H7 (cell line): ENCODE results near the gene LRP2. TPM values are rescaled to one million over a fixed set of nuclear protein-coding genes. Genes with fewer than 3 reads are reported as not detected.

Source experiments
- DNase-seq: peaks from one replicate; pipeline ENCODE4 v3.0.0; 2012
- H3K27me3 ChIP-seq: 2 replicates; pipeline ENCODE4 v1.6.0; 2011; ENCODE audit warnings: mild to moderate bottlenecking, low read length; ENCODE audit not compliant: control insufficient read depth, insufficient read depth
- H3K36me3 ChIP-seq: replicated peaks from 2 replicates; pipeline ENCODE4 v1.5.1; 2011; ENCODE audit warnings: low read length; ENCODE audit not compliant: control insufficient read depth, insufficient read depth
- H3K4me3 ChIP-seq: 2 replicates; pipeline ENCODE4 v1.5.1; 2011; ENCODE audit warnings: low read depth, mild to moderate bottlenecking, control low read depth, low read length, moderate library complexity; ENCODE audit not compliant: insufficient read depth
- total RNA-seq: library from RNA; depleted of rRNA; stranded (reverse); fragments of >200 nt; shearing (Covaris generic); gene quantifications from 2 replicates; pipeline ENCODE4 v1.2.3, GENCODE V29; 2014

The LRP2 gene
- total RNA-seq, 1 experiment from 2014 or later = 1.1 TPM

DNA sequence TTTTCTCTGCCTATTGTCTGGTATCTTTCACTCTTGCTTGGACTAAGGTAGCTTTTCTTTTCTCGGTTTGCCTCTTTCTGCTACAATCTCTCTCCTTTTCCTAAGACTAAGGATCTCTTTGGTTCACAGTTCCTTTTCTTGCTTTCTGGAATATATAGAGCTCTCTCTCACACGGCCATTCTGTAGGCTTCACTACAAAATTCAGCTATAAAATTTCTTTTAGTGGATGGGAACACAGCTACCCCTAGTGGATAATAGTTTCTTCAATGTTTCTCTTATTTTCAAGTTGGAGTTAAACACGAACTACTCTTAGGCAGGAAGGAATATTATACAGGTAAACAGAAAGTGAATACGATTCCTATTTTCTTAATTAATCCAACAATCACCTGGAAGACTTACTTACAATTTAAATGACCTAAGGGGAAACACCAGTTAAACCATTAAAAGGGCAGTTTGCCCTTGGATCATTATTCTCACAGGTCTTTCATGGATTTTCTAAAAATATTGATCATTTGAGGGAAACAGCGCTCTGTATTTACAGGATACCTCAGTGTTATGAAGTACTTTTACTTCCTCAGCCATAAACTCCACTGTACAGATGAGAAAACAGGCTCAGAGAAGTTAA, 140.5 kb downstream of the LRP2 start:
- H3K27me3 ChIP-seq = no peaks in the 10 kb centered on the region
- H3K4me3 ChIP-seq = no peak overlapping the region
- DNase-seq = peak; percentile 15
- H3K36me3 ChIP-seq = no peaks in the 10 kb centered on the region

DNA sequence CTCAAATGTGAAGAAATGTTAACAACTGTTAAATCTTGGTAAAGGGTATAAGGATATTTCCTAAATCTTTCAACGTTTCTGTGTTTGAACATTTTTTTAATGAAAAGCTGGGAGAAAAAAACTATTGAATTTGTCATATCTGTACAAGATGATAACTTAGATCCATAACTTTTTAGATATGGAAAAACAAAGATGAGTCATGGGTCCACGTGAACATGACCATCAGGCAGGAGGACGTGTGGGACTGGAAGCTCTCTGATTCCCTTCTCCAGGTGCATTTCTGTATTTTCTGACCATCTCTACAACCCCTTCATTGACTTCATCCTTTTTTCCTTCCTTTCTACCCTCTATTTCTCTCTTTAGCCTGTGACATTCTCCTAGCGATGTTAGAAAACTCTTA, 151.4 kb downstream of the LRP2 start:
- Histone ChIP-seq H3K36me3 (no peaks in the 10 kb centered on the region), H3K27me3 (no peaks in the 10 kb centered on the region), H3K4me3 (no peak overlapping the region)
- DNase-seq = no peak

DNA sequence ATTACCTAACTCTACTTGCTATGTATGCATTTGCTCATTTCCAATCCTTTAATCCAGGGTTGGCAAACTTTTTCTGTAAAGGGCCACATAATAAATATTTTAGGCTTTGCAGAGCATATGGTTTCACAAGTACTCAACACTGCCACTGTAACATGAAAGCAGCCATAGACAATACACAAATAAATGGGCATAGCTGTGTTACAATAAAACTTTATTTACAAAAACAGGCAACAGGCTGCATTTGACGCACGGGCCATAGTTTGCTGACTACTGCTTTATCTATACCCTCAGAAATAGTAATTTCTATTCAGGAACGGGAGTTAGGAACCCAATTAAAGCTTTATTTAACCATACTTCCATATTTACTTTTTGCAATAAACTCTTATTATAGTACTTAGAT, 154.3 kb downstream of the LRP2 start:
- Histone ChIP-seq H3K36me3 (no peaks in the 10 kb centered on the region), H3K4me3 (no peak overlapping the region), H3K27me3 (no peaks in the 10 kb centered on the region)
- no peak for DNase-seq

DNA sequence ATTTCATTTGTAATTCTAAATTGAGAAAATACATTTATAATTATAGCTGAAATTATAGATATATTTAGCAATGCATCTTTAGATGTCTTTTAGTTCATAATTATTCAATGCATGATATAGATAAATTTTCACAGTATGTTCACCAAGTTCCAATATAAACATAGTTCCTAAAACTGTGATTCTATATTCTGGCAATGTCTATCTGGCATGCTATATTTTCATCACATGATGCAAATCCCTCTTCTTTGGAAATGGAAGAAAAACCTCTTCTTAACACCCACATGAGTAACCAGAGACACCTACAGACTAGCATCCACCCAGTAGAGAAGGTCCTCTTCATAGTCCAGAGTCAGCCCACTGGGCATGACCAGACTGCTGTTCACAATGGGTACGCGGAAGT, 157.2 kb downstream of the LRP2 start:
- no peaks in the 10 kb centered on the region for H3K27me3 ChIP-seq
- no peak overlapping the region for H3K4me3 ChIP-seq
- no peaks in the 10 kb centered on the region for H3K36me3 ChIP-seq
- DNase-seq = no peak

DNA sequence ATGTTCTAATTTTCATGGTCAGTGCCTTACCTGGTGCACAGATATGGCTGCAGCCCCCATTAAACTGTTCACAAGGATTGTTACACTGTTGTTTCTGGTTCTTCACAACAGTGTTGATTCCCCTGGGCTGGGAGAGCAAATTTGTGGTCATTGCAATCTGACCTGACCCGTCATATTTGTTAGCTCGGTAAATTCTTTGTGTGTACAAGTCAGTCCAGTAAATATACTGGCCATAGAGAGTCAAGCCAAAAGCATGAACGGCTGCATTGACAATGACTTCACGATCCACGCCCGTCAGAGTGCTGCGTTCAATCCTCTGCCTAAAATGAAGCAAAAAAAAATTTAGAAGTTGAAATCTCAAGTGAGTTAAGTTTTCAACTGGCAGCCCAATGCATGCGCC, 158.4 kb downstream of the LRP2 start:
- no peak overlapping the region for H3K4me3 ChIP-seq

DNA sequence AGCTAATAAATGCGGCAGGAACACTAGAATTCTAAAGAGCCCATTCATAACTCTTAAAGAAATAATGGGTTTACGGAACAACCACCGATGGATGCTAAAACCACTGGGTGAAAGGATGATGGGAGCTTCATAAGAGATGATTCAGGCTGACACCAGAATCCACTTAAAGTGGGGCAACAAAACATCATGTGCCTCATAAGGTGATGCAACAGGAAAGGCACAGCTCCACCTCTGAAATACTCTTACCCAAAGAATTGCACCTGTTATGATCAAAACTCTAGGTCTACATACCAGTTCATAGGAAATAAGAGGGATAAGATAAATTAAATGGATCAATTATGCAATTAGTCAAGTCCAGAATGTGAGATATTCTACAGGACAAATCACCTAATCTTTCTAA, 161.6 kb downstream of the LRP2 start:
- DNase-seq = no peak
- H3K27me3 ChIP-seq = no peaks in the 10 kb centered on the region
- no peaks in the 10 kb centered on the region for H3K36me3 ChIP-seq
- H3K4me3 ChIP-seq = no peak overlapping the region

More for the DNA sequence above, 158.4 kb downstream of the LRP2 start:
- DNase-seq = no peak
- Histone ChIP-seq H3K27me3 (no peaks in the 10 kb centered on the region), H3K36me3 (no peaks in the 10 kb centered on the region)

GRCh38 chr2:169193618-169194017, 168.7 kb downstream of the LRP2 start:
- DNase-seq = no peak
- no peaks in the 10 kb centered on the region for H3K36me3 ChIP-seq
- no peak overlapping the region for H3K4me3 ChIP-seq
- H3K27me3 ChIP-seq = no peaks in the 10 kb centered on the region

- Histone ChIP-seq H3K27me3 (no peaks in the 10 kb centered on the region), H3K4me3 (no peak overlapping the region), H3K36me3 (no peaks in the 10 kb centered on the region)
- no peak for DNase-seq
These were observed 172.0 kb downstream of the LRP2 start for GRCh38 chr2:169190197-169190775.

DNA sequence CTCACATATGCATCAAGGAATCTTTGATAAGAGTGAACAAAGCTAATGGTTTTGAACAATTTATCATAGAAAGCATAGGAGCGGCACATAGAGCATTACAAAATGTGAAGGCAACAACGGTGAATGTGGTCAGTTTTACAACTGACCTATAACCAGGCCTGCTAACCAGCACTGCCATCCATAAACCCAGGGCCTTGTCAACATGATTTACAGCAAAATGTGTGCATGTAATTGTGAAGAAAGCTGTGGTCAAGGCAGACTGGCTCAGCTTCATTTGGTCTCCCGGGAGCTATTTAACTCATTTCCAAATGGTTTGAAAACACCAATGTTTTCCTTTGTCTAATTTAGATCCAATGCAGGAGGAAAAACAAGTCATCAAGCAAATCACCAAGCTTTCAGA, 173.2 kb downstream of the LRP2 start:
- Histone ChIP-seq H3K27me3 (no peaks in the 10 kb centered on the region), H3K36me3 (no peaks in the 10 kb centered on the region), H3K4me3 (no peak overlapping the region)
- DNase-seq = no peak

GRCh38 chr2:169185711-169186110, 176.6 kb downstream of the LRP2 start:
- Histone ChIP-seq H3K36me3 (no peaks in the 10 kb centered on the region), H3K27me3 (no peaks in the 10 kb centered on the region), H3K4me3 (no peak overlapping the region)
- no peak for DNase-seq

DNA sequence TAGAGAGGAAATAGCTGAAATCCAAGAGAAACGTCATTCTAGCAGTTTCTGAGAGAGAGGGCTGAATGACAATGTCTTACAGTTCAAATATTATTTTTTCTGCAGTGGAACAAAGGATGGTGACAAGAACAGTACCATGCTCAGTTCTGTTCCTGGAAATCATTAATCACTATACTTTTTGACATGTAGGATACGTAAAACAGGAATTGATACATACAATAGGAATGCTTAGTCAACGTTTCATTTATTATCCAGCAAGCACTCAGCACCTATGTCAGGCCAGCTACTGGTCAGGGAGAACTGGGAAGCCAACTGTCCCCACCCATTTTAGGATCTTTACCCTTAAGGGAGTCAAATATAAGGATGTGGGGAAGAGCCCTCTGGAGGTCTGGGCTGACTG, 178.3 kb downstream of the LRP2 start:
- no peaks in the 10 kb centered on the region for H3K36me3 ChIP-seq
- H3K4me3 ChIP-seq = no peak overlapping the region
- DNase-seq = no peak
- no peaks in the 10 kb centered on the region for H3K27me3 ChIP-seq

DNA sequence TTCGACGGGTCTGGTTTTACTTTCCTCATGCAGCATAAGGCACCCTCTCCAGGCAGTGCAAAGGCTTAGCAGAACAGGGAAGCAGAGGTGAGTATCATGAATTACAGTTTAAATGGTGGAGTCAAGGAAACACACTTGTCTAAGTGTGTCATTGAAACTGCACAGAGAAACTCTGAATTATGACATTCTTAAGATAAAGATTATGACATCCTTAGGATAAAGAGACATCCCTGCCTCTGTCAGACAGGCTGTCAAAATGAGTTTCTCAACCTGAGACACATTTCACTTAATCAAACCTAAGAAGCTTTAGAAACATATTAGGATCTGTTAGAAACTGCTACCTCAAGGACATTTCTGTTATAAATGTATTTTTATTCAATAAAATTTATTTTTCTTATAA, 179.8 kb downstream of the LRP2 start:
- no peaks in the 10 kb centered on the region for H3K36me3 ChIP-seq
- no peak for DNase-seq

GRCh38 chr2:169178804-169179390, 183.4 kb downstream of the LRP2 start:
- Histone ChIP-seq H3K27me3 (no peaks in the 10 kb centered on the region), H3K4me3 (no peak overlapping the region), H3K36me3 (no peaks in the 10 kb centered on the region)
- no peak for DNase-seq

More for the DNA sequence above, 179.8 kb downstream of the LRP2 start:
- Histone ChIP-seq H3K4me3 (no peak overlapping the region), H3K27me3 (no peaks in the 10 kb centered on the region)

DNA sequence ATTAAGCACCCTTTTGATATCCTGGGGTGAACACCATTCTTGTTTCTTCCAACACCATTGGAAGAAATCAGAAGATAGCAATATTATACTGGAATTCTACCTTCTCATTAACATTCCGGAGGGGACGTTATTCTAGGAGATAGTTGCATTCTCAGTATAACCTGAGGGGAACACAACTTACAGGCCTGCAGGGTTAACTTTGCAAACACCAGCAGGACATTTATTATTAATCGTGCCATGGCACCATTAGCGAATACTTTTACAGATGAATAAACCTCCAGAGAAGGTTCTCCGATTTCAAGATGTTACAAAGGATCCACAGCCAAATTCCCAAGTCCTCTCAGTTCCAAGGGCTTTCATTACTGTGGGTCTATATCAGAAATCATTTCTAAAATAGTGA, 184.0 kb downstream of the LRP2 start:
- no peak for DNase-seq
- Histone ChIP-seq H3K4me3 (no peak overlapping the region), H3K27me3 (no peaks in the 10 kb centered on the region), H3K36me3 (no peaks in the 10 kb centered on the region)

DNA sequence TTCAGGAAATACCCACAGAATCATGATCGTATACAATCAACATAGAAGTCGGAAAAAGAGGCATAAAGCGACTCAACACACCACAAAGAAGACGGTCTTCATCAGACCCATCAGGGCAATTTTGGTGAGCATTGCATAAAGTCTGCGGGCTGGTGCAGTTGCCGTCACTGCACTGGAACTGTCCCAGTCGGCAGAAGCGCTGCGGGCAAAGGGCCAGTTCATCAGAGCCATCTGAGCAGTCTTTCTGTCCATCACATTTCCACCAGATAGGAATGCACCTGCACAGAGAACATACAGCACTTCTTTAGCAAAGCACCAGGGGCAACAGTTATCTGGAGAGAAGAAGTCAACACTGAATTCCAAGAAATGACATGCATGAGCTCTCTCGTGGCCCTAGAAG, 187.2 kb downstream of the LRP2 start:
- DNase-seq = no peak
- Histone ChIP-seq H3K27me3 (no peaks in the 10 kb centered on the region), H3K4me3 (no peak overlapping the region), H3K36me3 (no peaks in the 10 kb centered on the region)
